ENCODE measurements around the gene IFITM1.

IFITM1 gene

GRCh38 chr11:325796-326591 is 12.2 kb downstream of the IFITM1 start:
- Histone ChIP-seq H3K4me2 (ENCODE audit: low read length) (no peak overlapping the region), H3K9me2 (ENCODE audit: low read depth, low read length) (no peaks in the 10 kb centered on the region), H3K9ac (ENCODE audit: low read length) (no peak overlapping the region), H3K27me3 (ENCODE audit: insufficient read depth, low read length) (no peaks in the 10 kb centered on the region), H3K4me3 (ENCODE audit: low read depth, low read length, poor library complexity, severe bottlenecking) (no peak overlapping the region), H2AFZ (ENCODE audit: low read length) (no peak overlapping the region), H3K9me3 (ENCODE audit: low read length) (no peaks in the 10 kb centered on the region), H3K27ac (ENCODE audit: low read depth, low read length, poor library complexity, severe bottlenecking) (no peak overlapping the region), H3K4me1 (ENCODE audit: insufficient read depth, low read length, severe bottlenecking) (peaks cover 34% of the 10 kb centered on the region), H3K36me3 (ENCODE audit: insufficient read depth, low read length) (no peaks in the 10 kb centered on the region), H3K79me2 (ENCODE audit: insufficient read depth, low read length) (no peaks in the 10 kb centered on the region), H3F3A (ENCODE audit: insufficient read depth, low read length) (no peaks in the 10 kb centered on the region), H4K20me1 (ENCODE audit: insufficient read depth, low read length) (no peaks in the 10 kb centered on the region)
- TF ChIP-seq CTCF (IDR thresholded peaks at IDR 0.05; ENCODE audit: low read length) (no peak), EZH2 (IDR thresholded peaks at IDR 0.05; ENCODE audit: borderline replicate concordance, low read length) (no peak)

GRCh38 chr11:326592-326841 is 12.7 kb downstream of the IFITM1 start:
- H3F3A ChIP-seq (ENCODE audit: insufficient read depth, low read length), result no peaks in the 10 kb centered on the region
- peak overlapping the region; percentile 43 for H3K27ac ChIP-seq (ENCODE audit: low read depth, low read length, poor library complexity, severe bottlenecking)
- no peaks in the 10 kb centered on the region for H3K27me3 ChIP-seq (ENCODE audit: insufficient read depth, low read length)
- no peak overlapping the region for H2AFZ ChIP-seq (ENCODE audit: low read length)
- TF ChIP-seq CTCF (IDR thresholded peaks at IDR 0.05; ENCODE audit: low read length), result no peak
- H3K4me1 ChIP-seq (ENCODE audit: insufficient read depth, low read length, severe bottlenecking), result peaks cover 39% of the 10 kb centered on the region
- no peaks in the 10 kb centered on the region for H3K79me2 ChIP-seq (ENCODE audit: insufficient read depth, low read length)
- peak overlapping the region; percentile 34; the same call in 1 of the 2 replicates for H3K9ac ChIP-seq (ENCODE audit: low read length)
- no peaks in the 10 kb centered on the region for H3K36me3 ChIP-seq (ENCODE audit: insufficient read depth, low read length)
- H3K4me2 ChIP-seq (ENCODE audit: low read length), result peak overlapping the region; percentile 31; the same call in 1 of the 2 replicates
- H3K9me3 ChIP-seq (ENCODE audit: low read length), result no peaks in the 10 kb centered on the region
- H3K9me2 ChIP-seq (ENCODE audit: low read depth, low read length), result no peaks in the 10 kb centered on the region
- no peaks in the 10 kb centered on the region for H4K20me1 ChIP-seq (ENCODE audit: insufficient read depth, low read length)
- no peak overlapping the region for H3K4me3 ChIP-seq (ENCODE audit: low read depth, low read length, poor library complexity, severe bottlenecking)

- Histone ChIP-seq H4K20me1 (ENCODE audit: insufficient read depth, low read length) (no peaks in the 10 kb centered on the region), H3K9me3 (ENCODE audit: low read length) (no peaks in the 10 kb centered on the region), H2AFZ (ENCODE audit: low read length) (no peak overlapping the region), H3F3A (ENCODE audit: insufficient read depth, low read length) (no peaks in the 10 kb centered on the region), H3K9ac (ENCODE audit: low read length) (peak overlapping the region; percentile 34; the same call in 1 of the 2 replicates), H3K79me2 (ENCODE audit: insufficient read depth, low read length) (no peaks in the 10 kb centered on the region), H3K4me3 (ENCODE audit: low read depth, low read length, poor library complexity, severe bottlenecking) (no peak overlapping the region), H3K36me3 (ENCODE audit: insufficient read depth, low read length) (no peaks in the 10 kb centered on the region), H3K27me3 (ENCODE audit: insufficient read depth, low read length) (no peaks in the 10 kb centered on the region), H3K27ac (ENCODE audit: low read depth, low read length, poor library complexity, severe bottlenecking) (peak overlapping the region; percentile 43), H3K4me2 (ENCODE audit: low read length) (peak overlapping the region; percentile 31; the same call in 1 of the 2 replicates), H3K4me1 (ENCODE audit: insufficient read depth, low read length, severe bottlenecking) (peaks cover 43% of the 10 kb centered on the region), H3K9me2 (ENCODE audit: low read depth, low read length) (no peaks in the 10 kb centered on the region)
- TF ChIP-seq CTCF (IDR thresholded peaks at IDR 0.05; ENCODE audit: low read length), result no peak
- TF ChIP-seq EZH2 (IDR thresholded peaks at IDR 0.05; ENCODE audit: borderline replicate concordance, low read length), result no peak
Observed at GRCh38 chr11:326842-327580, 13.2 kb downstream of the IFITM1 start.
